GM11168 (cell line): ENCODE data around the gene SYT1.

Experiments
- in situ Hi-C: fragments of 300-500 bp; cut with MboI; formaldehyde crosslinking; loops from one replicate; pipeline ENCODE4 v1.12.0; 2022; ENCODE audit warnings: low sequenced_read_pairs; ENCODE audit not compliant: unreplicated experiment

Gene SYT1

GRCh38 chr12:79452906-79453305, 588.3 kb downstream of the SYT1 start:
- in situ Hi-C loops, result no loop called here

GRCh38 chr12:79453820-79454219, 589.2 kb downstream of the SYT1 start:
- in situ Hi-C loops, result no loop called here

GRCh38 chr12:79454338-79454843, 589.8 kb downstream of the SYT1 start:
- in situ Hi-C loops, result no loop called here

GRCh38 chr12:79455286-79455685, 590.7 kb downstream of the SYT1 start:
- in situ Hi-C loops, result no loop called here

DNA sequence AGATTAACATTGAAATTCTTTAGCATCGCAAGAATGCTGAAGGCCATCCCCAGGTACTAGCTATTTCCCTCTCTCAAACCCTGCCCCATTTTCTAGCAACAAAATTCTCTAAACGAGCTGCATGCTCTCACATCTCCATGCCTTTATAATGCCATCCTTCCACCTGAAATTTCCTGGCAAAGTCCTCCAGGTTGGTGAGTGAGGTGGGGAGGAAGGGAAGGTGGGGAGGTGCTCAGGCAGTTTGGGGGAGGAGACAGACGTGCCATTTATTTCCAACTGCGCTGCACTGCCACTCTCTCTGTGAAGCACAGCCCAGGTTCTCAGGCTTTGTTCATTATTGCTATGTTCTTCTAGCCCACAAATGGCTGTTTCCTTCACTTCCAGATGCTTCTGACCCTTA, 617.7 kb downstream of the SYT1 start:
- in situ Hi-C loops, result no loop called here

DNA sequence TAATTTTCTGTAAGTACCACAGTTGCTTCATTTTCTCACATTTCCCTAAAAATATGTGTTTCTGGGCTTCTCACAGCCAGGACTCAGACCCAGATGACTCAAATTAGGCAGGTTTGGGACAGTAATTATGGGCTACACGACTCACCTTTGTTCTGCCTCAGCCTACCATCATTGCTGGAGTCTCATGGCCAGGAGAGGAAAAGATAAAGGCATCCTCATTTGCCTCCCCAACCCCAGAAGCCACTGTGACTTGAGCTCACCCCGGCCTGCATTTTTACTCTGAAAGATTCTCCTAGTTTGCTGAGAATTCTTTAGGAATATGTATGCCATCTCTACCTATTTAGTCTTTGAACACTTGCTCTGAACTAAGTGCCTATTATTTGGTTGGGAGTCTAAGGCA, 618.3 kb downstream of the SYT1 start:
- in situ Hi-C loops, result no loop called here

GRCh38 chr12:79486154-79486553, 621.6 kb downstream of the SYT1 start:
- in situ Hi-C loops, result no loop called here

DNA sequence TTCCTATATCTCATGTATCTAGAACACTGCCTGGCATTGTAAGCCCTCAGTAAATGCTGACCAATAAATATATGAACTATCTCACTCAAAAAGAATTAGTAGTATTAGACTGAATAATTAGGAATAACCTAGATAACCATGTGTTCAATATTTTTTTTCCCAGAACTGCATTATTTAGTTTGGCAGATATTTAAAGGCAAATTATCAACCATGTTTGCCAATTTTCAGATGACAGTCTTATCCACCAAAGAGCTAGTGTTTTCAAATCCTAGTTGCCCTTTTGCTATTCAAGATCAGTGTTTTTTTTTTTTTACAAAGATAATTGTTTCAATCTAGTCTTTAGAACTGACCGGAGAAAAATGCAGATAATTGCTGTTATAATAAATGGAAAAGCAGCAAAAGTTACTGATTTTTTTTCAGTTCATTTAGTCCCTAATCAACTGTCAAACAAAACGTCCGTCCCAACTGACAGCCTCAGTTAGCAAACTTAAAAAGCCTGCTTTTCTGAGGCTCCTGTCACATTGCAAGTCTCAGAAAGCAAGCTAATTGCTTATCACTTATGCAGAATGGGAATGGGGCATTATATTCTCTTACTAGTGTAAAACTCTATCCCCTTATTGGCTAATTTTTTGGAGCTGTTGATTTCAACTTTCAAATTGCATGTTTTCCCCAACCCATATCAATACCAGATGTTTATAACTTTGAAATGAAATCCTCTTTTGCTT, 623.0 kb downstream of the SYT1 start:
- in situ Hi-C loops, result no loop called here
